NCI-H2107 treated with DMSO at 0.1 percent for 48 hours (cell line): ENCODE measurements around the gene PLPP1.

ENCODE experiments used
- DNase-seq: peaks from one replicate; lab custom pipeline; 2025; ENCODE audit not compliant: unreplicated experiment; lab: John Stamatoyannopoulos, UW

PLPP1 gene

DNA sequence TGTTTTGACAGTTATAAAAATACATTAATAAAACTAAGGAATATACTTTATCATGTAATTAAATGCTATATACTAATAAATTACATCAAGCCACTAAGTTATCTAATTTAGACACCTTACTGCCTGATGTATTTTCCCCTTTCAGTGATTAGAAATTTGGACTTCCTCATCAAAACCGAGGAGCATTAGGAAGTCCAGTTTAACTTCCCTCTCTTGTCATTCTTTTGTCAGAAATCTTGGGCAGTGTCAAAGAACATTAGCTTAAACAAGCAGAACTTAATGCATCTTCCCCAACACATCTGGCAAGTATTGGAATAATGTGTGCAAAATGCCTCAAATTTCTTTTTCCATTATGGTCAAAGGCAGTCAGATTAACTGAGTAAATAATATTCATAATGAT lies 81.6 kb downstream of the PLPP1 start:
- DNase-seq, result no peak

DNA sequence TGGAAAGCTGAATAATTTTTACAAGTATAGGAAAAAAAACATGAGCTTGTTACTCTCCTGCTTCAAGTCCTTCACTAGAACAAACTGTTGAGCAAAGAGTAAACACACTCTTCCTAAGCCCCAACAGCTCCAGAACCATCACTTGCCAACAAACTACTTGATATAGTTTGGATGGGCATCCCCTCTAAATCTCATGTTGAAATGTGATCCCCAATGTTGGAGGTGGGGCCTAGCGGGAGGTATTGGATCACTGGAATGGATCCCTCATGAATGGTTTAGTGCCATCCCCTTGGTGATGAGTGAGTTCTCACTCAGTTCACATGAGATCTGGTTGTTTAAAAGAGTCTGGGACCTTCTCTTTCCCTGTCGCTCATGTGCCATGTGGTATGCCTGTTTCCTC lies 82.8 kb downstream of the PLPP1 start:
- no peak for DNase-seq

- no peak for DNase-seq
Observed at GRCh38 chr5:55450050-55450765, 84.6 kb downstream of the PLPP1 start.

DNA sequence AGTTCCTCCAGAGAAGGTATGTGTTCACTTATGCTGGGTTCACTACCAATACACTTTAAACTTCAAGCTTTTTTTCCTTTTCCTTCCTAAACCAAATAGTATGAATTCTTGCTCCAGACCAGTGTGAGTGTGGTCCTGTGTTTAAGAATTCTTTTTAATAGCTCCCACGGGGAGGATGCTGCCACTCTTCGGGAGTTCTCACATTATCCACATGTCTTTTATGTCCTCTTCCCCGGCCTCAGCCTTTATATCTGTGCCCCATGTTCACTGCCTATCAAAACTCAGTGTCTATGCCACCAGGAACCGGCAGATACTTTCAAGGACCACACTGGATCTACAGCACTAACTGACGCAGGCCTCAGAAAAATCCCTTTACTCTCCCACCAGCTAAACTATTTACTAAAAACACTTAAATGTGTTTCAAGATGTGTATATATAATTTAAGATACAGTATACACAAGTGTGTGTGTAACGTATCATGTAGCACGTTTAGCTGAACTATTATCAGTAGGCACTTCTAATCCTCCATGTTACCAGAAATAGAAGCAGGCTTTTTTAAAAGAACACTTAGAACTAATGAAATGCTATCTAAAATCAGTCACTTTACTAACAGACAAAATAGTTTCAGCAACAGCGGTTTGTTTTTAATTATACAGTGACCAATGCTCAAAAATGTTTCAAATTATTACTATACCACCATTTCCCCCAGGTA lies 88.0 kb downstream of the PLPP1 start:
- no peak for DNase-seq

GRCh38 chr5:55445791-55446190 lies 89.0 kb downstream of the PLPP1 start:
- DNase-seq, result no peak

DNA sequence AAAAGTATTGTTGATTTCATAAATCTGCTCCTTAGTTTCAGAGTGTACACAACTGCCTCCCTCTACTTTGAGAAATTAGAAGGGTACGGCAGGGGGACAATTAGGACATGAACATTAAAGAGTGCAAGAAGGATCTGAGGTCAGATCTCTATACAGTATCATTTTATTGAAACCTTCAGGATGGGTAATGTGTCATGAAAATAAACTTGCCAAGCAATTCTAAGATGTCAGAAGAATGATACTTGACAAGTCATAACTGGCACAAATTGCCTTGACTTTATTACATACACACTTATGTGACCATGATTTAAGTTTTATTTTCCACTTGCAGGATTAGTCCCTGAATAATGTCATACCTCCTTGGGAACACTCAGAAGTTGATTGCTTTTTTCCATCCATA lies 92.8 kb downstream of the PLPP1 start:
- DNase-seq, result no peak

- DNase-seq, result no peak
Observed at GRCh38 chr5:55441107-55441771, 93.5 kb downstream of the PLPP1 start.

GRCh38 chr5:55440188-55440646 lies 94.5 kb downstream of the PLPP1 start:
- no peak for DNase-seq

- DNase-seq, result no peak
Observed at GRCh38 chr5:55438998-55439397, 95.8 kb downstream of the PLPP1 start.

- DNase-seq, result no peak
Observed at GRCh38 chr5:55437859-55438206, 96.9 kb downstream of the PLPP1 start.

GRCh38 chr5:55437452-55437851 lies 97.3 kb downstream of the PLPP1 start:
- no peak for DNase-seq

- no peak for DNase-seq
Observed at GRCh38 chr5:55432549-55432948, 102.2 kb downstream of the PLPP1 start.

- no peak for DNase-seq
Observed at GRCh38 chr5:55429613-55430253, 105.0 kb downstream of the PLPP1 start.

GRCh38 chr5:55429221-55429612 lies 105.5 kb downstream of the PLPP1 start:
- no peak for DNase-seq

GRCh38 chr5:55427157-55427556 lies 107.6 kb downstream of the PLPP1 start:
- DNase-seq, result no peak

DNA sequence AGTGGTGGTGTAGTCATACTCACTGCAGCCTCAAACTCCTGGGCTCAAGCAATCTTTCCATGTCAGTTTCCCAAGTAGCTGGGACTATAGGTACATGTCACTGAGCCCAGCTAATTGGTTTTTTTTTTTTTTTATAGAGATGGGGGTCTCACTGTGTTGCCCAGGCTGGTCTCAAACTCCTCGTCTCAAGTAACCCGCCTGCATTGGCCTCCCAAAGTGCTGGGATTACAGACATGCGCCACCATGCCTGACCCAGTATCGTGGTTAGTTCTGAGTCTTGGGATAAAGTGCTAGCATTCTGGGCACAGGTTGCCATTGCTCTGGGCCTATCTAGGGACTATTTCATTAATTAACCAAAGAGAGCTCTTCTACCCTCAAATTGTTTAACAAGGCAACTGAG lies 108.3 kb downstream of the PLPP1 start:
- no peak for DNase-seq

DNA sequence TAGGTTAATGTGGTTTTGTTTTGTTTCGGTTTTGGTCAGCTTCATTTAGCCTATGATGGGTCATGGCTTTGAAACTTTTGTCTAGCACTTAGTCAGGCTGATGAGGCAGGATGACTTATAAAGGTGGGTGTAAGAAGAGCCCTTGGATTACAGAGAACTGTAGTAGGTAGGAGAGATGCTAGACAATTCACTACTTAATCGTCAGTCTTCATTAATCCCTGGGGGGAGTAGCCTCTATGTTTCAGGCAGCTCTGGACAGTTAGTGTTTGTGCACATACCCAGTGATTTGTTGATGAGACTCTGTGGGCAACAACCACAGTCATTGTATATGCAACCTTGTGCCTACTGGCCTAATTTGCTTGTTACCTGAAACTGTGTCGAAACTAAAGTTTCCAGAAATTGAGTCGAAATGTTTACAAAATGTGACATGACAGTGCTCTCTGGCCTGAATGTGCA lies 113.7 kb downstream of the PLPP1 start:
- no peak for DNase-seq

GRCh38 chr5:55418994-55419968 lies 115.5 kb downstream of the PLPP1 start:
- DNase-seq, result no peak

DNA sequence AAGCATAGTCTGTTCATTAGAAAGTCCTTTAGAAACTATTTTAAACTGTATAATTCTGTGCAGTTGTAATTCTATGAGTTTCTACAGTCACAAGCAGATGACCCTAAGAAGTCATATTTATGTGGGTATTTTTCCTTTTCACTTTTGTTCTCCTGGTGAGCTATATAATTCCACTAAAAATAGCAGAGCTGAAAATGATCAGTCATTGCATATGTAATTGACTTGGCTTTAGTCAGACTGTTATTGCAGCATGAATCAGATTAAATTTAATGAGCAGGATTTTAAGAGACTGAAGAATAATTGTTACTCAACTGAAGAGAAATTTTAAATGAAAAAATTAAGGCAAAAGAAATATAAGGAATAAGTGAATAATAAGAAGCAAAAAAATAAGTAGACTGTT lies 118.5 kb downstream of the PLPP1 start:
- no peak for DNase-seq

GRCh38 chr5:55415071-55415470 lies 119.7 kb downstream of the PLPP1 start:
- DNase-seq, result no peak
